CD4-positive, alpha-beta T cell treated with Interleukin-10 for 1 hour (primary cell): ENCODE measurements around the gene WFIKKN1.

Experiments used
- DNase-seq: peaks from one replicate; pipeline ENCODE4 v3.0.0-alpha.2; 2020

Gene WFIKKN1

GRCh38 chr16:659618-660017, 28.8 kb downstream of the WFIKKN1 start:
- DNase-seq, result no peak

- DNase-seq, result no peak
These were observed 29.3 kb downstream of the WFIKKN1 start for GRCh38 chr16:660132-660458.

GRCh38 chr16:660459-661183, 29.8 kb downstream of the WFIKKN1 start:
- DNase-seq, result peak; percentile 67

GRCh38 chr16:661184-661821, 30.5 kb downstream of the WFIKKN1 start:
- DNase-seq, result no peak

- no peak for DNase-seq
These were observed 31.3 kb downstream of the WFIKKN1 start for GRCh38 chr16:662095-662494.

- no peak for DNase-seq
These were observed 31.8 kb downstream of the WFIKKN1 start for GRCh38 chr16:662597-662996.

- DNase-seq, result no peak
These were observed 35.8 kb downstream of the WFIKKN1 start for GRCh38 chr16:666572-666971.

- DNase-seq, result no peak
These were observed 36.5 kb downstream of the WFIKKN1 start for GRCh38 chr16:667113-667779.

GRCh38 chr16:667780-668518, 37.2 kb downstream of the WFIKKN1 start, which contains the start of gene RHOT2:
TSS of gene RHOT2 (plus strand) at chr16:668132. CDS start at chr16:668200, 68 bp downstream.
- peak; percentile 94 for DNase-seq

- DNase-seq, result no peak
These were observed 37.9 kb downstream of the WFIKKN1 start for GRCh38 chr16:668519-669171.

GRCh38 chr16:669666-670065, 38.9 kb downstream of the WFIKKN1 start:
- no peak for DNase-seq

GRCh38 chr16:670485-671352, 39.9 kb downstream of the WFIKKN1 start:
- no peak for DNase-seq

- DNase-seq, result no peak
These were observed 40.8 kb downstream of the WFIKKN1 start for GRCh38 chr16:671353-672131.

- DNase-seq, result no peak
These were observed 41.6 kb downstream of the WFIKKN1 start for GRCh38 chr16:672371-672770.

GRCh38 chr16:672851-673250, 42.1 kb downstream of the WFIKKN1 start:
- DNase-seq, result no peak

- DNase-seq, result no peak
These were observed 42.7 kb downstream of the WFIKKN1 start for GRCh38 chr16:673399-673991.

- DNase-seq, result no peak
These were observed 43.6 kb downstream of the WFIKKN1 start for GRCh38 chr16:674214-674881.

GRCh38 chr16:674968-675883, 44.4 kb downstream of the WFIKKN1 start, which contains the start of gene RHBDL1:
TSS of gene RHBDL1 (plus strand) at chr16:675671. CDS start at chr16:675791, 120 bp downstream.
- DNase-seq, result no peak
